GM23248 (cell line): ENCODE data around the gene PHPT1.

Experiments used
- EZH2 ChIP-seq: fragments of 200-600 bp; sonication (generic); IDR thresholded peaks from 2 replicates; pipeline ENCODE4 v1.6.1; 2018; ENCODE audit warnings: antibody characterized with exemption, mild to moderate bottlenecking; ENCODE audit not compliant: insufficient read depth, poor library complexity, severe bottlenecking
- EZH2phosphoT487 ChIP-seq: fragments of 200-600 bp; sonication (generic); IDR thresholded peaks from 2 replicates; pipeline ENCODE4 v1.6.1; 2018; ENCODE audit warnings: antibody characterized with exemption, moderate library complexity, mild to moderate bottlenecking, low read depth; ENCODE audit not compliant: insufficient read depth

- TF ChIP-seq EZH2: no peak
- TF ChIP-seq EZH2phosphoT487: no peak
Measured at GRCh38 chr9:136831720-136832104, 17.5 kb upstream of the PHPT1 start.
